Activated CD8-positive, alpha-beta T cell treated with anti-CD3 and anti-CD28 coated beads for 36 hours (primary cell): ENCODE measurements around the gene PAGR1. TPM values are rescaled to one million over a fixed set of nuclear protein-coding genes. Genes with fewer than 3 reads are reported as not detected.

Experiments used
- ATAC-seq: fragments of 200-7000 bp; cut with Tn5 transposase; one replicate; pipeline ENCODE4 v1.10.0; 2021; ENCODE audit warnings: mild to moderate bottlenecking, moderate library complexity
- CTCF ChIA-PET: fragments of 350-600 bp; sonication (Branson Sonifier 250); formaldehyde crosslinking; loops from one replicate; lab custom pipeline; 2021; ENCODE audit warnings: antibody characterized with exemption; lab: Charles Lee
- POLR2A ChIA-PET: fragments of 350-600 bp; sonication (Branson Sonifier 250); formaldehyde crosslinking; loops from one replicate; lab custom pipeline; 2021; ENCODE audit warnings: antibody characterized with exemption; lab: Charles Lee
- DNase-seq: peaks from one replicate; pipeline ENCODE4 v3.0.0-alpha.2; 2020
- H3K27ac Mint-ChIP-seq: one replicate; pipeline ENCODE4 v1.8.0; 2021; ENCODE audit warnings: mild to moderate bottlenecking, mixed read lengths
- H3K27me3 Mint-ChIP-seq: one replicate; pipeline ENCODE4 v1.8.0; 2021; ENCODE audit warnings: mixed read lengths
- H3K36me3 Mint-ChIP-seq: one replicate; pipeline ENCODE4 v1.8.0; 2021; ENCODE audit warnings: low read depth, mixed read lengths
- H3K4me1 Mint-ChIP-seq: one replicate; pipeline ENCODE4 v1.8.0; 2021; ENCODE audit warnings: low read depth, mixed read lengths
- H3K4me3 Mint-ChIP-seq: one replicate; pipeline ENCODE4 v1.8.0; 2021; ENCODE audit warnings: mild to moderate bottlenecking, moderate library complexity, mixed read lengths
- H3K9me3 Mint-ChIP-seq: one replicate; pipeline ENCODE4 v1.8.0; 2021; ENCODE audit warnings: mixed read lengths
- intact Hi-C: fragments of 100-400 bp; cut with micrococcal nuclease; formaldehyde crosslinking; loops from one replicate; pipeline ENCODE4 v1.10.0; 2022
- total RNA-seq, 2 experiments: library from RNA; stranded (reverse); gene quantifications; one replicate each; pipeline ENCODE4 v1.2.3, GENCODE V29; 2021
- TF ChIP-seq, protein P1 (sequence below): fragments of 200-600 bp; IDR thresholded peaks from one replicate; pipeline ENCODE4 v1.8.0; 2022; ENCODE audit warnings: antibody characterized with exemption, mild to moderate bottlenecking

The PAGR1 gene
- total RNA-seq, 2 experiments from 2014 or later, result 26.8 to 29.0 TPM

DNA sequence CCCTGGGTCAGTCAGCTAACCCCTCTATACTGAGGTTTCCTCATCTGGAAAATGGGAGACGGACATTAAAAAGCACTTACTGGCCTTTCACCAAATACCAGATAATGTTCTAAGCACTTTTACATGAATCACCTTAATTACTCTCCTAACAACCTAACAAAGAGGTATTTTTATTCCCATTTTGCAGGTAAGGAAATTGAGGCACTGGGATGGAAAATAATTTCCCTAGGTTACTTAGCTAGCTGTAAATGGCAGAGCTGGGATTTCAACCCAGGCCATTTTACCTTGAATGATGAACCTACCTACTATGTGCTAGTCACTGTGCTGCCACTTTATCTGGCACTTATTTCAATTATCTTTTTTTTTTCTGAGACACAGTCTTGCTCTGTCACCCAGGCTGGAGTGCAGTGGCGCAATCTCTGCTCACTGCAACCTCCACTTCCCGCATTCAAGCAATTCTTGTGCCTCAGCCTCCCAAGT lies 21.7 kb upstream of the PAGR1 start:
- TF ChIP-seq, protein P1, sequence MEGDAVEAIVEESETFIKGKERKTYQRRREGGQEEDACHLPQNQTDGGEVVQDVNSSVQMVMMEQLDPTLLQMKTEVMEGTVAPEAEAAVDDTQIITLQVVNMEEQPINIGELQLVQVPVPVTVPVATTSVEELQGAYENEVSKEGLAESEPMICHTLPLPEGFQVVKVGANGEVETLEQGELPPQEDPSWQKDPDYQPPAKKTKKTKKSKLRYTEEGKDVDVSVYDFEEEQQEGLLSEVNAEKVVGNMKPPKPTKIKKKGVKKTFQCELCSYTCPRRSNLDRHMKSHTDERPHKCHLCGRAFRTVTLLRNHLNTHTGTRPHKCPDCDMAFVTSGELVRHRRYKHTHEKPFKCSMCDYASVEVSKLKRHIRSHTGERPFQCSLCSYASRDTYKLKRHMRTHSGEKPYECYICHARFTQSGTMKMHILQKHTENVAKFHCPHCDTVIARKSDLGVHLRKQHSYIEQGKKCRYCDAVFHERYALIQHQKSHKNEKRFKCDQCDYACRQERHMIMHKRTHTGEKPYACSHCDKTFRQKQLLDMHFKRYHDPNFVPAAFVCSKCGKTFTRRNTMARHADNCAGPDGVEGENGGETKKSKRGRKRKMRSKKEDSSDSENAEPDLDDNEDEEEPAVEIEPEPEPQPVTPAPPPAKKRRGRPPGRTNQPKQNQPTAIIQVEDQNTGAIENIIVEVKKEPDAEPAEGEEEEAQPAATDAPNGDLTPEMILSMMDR, result no peak
- POLR2A ChIA-PET, result interaction anchor here (0.6 to 7.2 kb wide), 4 partner anchors 9 to 286 kb away, joined by 3 to 89 read pairs (median 34); partner anchors contain the start of gene MAZ
- H3K27ac Mint-ChIP-seq, result peak overlapping the region; percentile 21
- H3K36me3 Mint-ChIP-seq, result peaks cover 65% of the 10 kb centered on the region
- intact Hi-C loops, result loop anchor here (5.0 kb wide), 1 partner anchor 52 kb away; no protein-coding TSS in a partner anchor
- DNase-seq, result no peak
- H3K4me3 Mint-ChIP-seq, result no peak overlapping the region
- ATAC-seq, result no peak
- H3K27me3 Mint-ChIP-seq, result no peaks in the 10 kb centered on the region
- CTCF ChIA-PET, result interaction anchor here (0.8 to 3.4 kb wide), 8 partner anchors 9 to 237 kb away, joined by 3 to 18 read pairs (median 4); partner anchors contain the start of gene PAGR1
- H3K9me3 Mint-ChIP-seq, result no peaks in the 10 kb centered on the region
- H3K4me1 Mint-ChIP-seq, result peaks cover 35% of the 10 kb centered on the region

DNA sequence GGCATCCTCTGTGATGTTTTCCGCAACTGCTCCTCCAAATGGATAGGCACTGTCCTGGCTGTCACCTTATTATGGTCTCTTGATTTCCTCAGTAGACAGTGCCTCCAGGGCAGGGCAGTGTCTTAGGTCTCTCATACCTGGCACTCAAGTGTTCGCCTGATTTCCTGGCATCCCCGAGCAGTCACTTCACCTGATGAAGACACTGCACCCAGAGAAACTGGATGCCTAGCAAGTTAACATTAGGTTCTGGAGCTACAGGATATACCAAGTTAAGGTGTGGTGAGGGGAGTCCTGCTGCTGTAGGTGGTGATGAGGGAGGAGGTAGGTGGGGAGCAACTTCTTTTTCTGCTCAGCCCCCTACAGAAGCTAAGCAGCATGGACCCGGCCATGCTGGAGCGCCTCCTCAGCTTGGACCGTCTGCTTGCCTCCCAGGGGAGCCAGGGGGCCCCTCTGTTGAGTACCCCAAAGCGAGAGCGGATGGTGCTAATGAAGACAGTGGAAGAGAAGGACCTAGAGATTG lies 13.5 kb upstream of the PAGR1 start:
- intact Hi-C loops, result no loop called here
- H3K4me1 Mint-ChIP-seq, result peaks cover 16% of the 10 kb centered on the region
- H3K27me3 Mint-ChIP-seq, result no peaks in the 10 kb centered on the region
- ATAC-seq (no peak), DNase-seq (no peak)
- H3K27ac Mint-ChIP-seq, result peak overlapping the region; percentile 57
- ChIA-PET CTCF (interaction anchor here (1.2 to 3.4 kb wide), 4 partner anchors 8 to 111 kb away, joined by 3 to 21 read pairs (median 12); partner anchors contain the start of gene PAGR1), POLR2A (interaction anchor here (1.2 to 4.5 kb wide), 3 partner anchors 11 to 101 kb away, joined by 3 to 89 read pairs (median 23); partner anchors contain the start of gene KIF22)
- no peaks in the 10 kb centered on the region for H3K9me3 Mint-ChIP-seq
- H3K4me3 Mint-ChIP-seq, result no peak overlapping the region
- TF ChIP-seq, protein P1, result no peak
- H3K36me3 Mint-ChIP-seq, result peaks cover 62% of the 10 kb centered on the region

DNA sequence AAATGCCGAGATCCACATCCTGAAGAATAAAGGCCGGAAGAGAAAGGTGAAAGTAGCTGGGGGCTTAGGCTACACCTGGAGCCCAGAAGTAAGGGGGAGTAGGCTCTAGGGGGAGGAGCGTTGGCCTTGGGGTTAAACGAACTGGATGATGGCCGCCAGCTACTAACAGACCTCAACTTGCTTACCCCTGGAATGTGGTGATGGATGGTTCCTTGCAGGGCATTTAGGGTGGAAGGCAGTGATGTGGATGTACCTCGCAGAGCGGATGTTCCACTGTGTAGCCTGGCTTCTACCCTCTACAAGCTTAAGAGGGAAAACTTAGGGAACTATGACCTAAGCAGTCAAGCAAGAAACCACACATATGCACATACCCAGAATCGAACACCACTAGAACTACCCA lies 11.9 kb upstream of the PAGR1 start:
- intact Hi-C loops, result no loop called here
- Mint-ChIP-seq H3K36me3 (peaks cover 66% of the 10 kb centered on the region), H3K4me3 (peak overlapping the region; percentile 90), H3K27ac (peak overlapping the region; percentile 96), H3K9me3 (no peaks in the 10 kb centered on the region), H3K4me1 (peaks cover 18% of the 10 kb centered on the region), H3K27me3 (no peaks in the 10 kb centered on the region)
- ChIA-PET CTCF (interaction anchor here (0.7 to 3.4 kb wide), 12 partner anchors 7 to 228 kb away, joined by 3 to 21 read pairs (median 6); partner anchors contain the start of genes C16orf54, KIF22 and PAGR1), POLR2A (interaction anchor here (0.8 to 4.5 kb wide), 11 partner anchors 9 to 103 kb away, joined by 3 to 89 read pairs (median 4); partner anchors contain the start of genes KIF22, MVP and PAGR1)
- ATAC-seq (no peak), DNase-seq (no peak)
- TF ChIP-seq, protein P1, result no peak

DNA sequence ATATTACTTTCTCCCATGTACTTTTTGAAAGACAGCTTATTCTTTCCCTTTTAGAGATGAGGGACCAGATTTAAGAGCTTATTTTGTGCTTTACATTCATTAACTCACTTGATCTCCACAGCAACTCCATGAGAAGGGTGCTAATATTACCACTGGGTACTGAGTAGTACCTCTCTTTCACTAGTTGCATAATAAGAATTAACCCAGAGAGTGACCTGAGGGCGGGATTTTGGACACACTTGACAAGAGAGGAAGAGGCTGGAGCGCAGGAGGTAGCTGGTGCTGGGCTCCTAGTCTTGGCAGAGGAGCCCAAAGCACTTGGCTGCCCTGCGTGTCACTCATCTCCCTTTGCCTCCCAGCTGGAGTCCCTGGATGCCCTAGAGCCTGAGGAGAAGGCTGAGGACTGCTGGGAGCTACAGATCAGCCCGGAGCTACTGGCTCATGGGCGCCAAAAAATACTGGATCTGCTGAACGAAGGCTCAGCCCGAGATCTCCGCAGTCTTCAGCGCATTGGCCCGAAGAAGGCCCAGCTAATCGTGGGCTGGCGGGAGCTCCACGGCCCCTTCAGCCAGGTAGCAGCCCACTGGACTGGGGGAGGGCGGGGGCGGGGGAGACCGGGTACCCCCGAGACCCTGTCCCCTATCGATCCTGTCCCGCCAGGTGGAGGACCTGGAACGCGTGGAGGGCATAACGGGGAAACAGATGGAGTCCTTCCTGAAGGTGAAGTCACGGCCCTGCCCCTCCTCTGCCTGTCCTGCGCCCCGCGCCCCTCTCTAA lies 11.3 kb upstream of the PAGR1 start:
- peaks cover 18% of the 10 kb centered on the region for H3K4me1 Mint-ChIP-seq
- CTCF ChIA-PET, result interaction anchor here (0.7 to 3.4 kb wide), 12 partner anchors 8 to 228 kb away, joined by 3 to 21 read pairs (median 6); partner anchors contain the start of genes C16orf54, KIF22 and PAGR1
- peak overlapping the region; percentile 90 for H3K4me3 Mint-ChIP-seq
- peak overlapping the region; percentile 96 for H3K27ac Mint-ChIP-seq
- TF ChIP-seq, protein P1, result no peak
- H3K27me3 Mint-ChIP-seq, result no peaks in the 10 kb centered on the region
- H3K36me3 Mint-ChIP-seq, result peaks cover 65% of the 10 kb centered on the region
- H3K9me3 Mint-ChIP-seq, result no peaks in the 10 kb centered on the region
- DNase-seq (no peak), ATAC-seq (no peak)
- POLR2A ChIA-PET, result interaction anchor here (0.5 to 4.5 kb wide), 13 partner anchors 8 to 1450 kb away, joined by 3 to 89 read pairs (median 4); partner anchors contain the start of genes KIF22 and MVP
- intact Hi-C loops, result no loop called here
